Measurements from ENCODE around the gene ZNF248.

ZNF248 gene

GRCh38 chr10:37752334-37752875, 105.0 kb downstream of the ZNF248 start:
- TF ChIP-seq RARB (CRISPR knock-in tag; IDR thresholded peaks at IDR 0.05) (no peak), ISL1 (CRISPR knock-in tag; IDR thresholded peaks at IDR 0.05) (no peak), TCF4 (CRISPR knock-in tag; IDR thresholded peaks at IDR 0.05; ENCODE audit: borderline replicate concordance) (no peak), ZFP30 (CRISPR knock-in tag; IDR thresholded peaks at IDR 0.05) (no peak), CSRNP3 (CRISPR knock-in tag; IDR thresholded peaks at IDR 0.05) (no peak), POU6F1 (CRISPR knock-in tag; IDR thresholded peaks at IDR 0.05; ENCODE audit: borderline replicate concordance, low read depth) (no peak), PATZ1 (CRISPR knock-in tag; IDR thresholded peaks at IDR 0.05; ENCODE audit: borderline replicate concordance) (no peak), GLIS3 (CRISPR knock-in tag; IDR thresholded peaks at IDR 0.05) (no peak), BACH2 (CRISPR knock-in tag; IDR thresholded peaks at IDR 0.05; ENCODE audit: borderline replicate concordance) (no peak), ZC3H10 (CRISPR knock-in tag; IDR thresholded peaks at IDR 0.05) (no peak), CREB5 (CRISPR knock-in tag; IDR thresholded peaks at IDR 0.05; ENCODE audit: low read depth) (no peak), ZNF70 (CRISPR knock-in tag; IDR thresholded peaks at IDR 0.05) (no peak), ARNTL (CRISPR knock-in tag; IDR thresholded peaks at IDR 0.05; ENCODE audit: borderline replicate concordance, low read depth) (no peak), ESRRG (CRISPR knock-in tag; IDR thresholded peaks at IDR 0.05) (no peak), ZNF8 (CRISPR knock-in tag; IDR thresholded peaks at IDR 0.05) (no peak), ZFP3 (CRISPR knock-in tag; IDR thresholded peaks at IDR 0.05) (no peak)
- no peak for ATAC-seq

- no peak for ATAC-seq
- TF ChIP-seq BACH2 (CRISPR knock-in tag; IDR thresholded peaks at IDR 0.05; ENCODE audit: borderline replicate concordance) = no peak
- no peak for TF ChIP-seq OSR1 (CRISPR knock-in tag; IDR thresholded peaks at IDR 0.05)
- TF ChIP-seq PATZ1 (CRISPR knock-in tag; IDR thresholded peaks at IDR 0.05; ENCODE audit: borderline replicate concordance) = no peak
- no peak for TF ChIP-seq ZNF70 (CRISPR knock-in tag; IDR thresholded peaks at IDR 0.05)
Measured at GRCh38 chr10:37748170-37748569, 109.2 kb downstream of the ZNF248 start.

GRCh38 chr10:37747081-37747480, 110.3 kb downstream of the ZNF248 start:
- TF ChIP-seq CSDC2 (CRISPR knock-in tag; IDR thresholded peaks at IDR 0.05) = no peak
- TF ChIP-seq TOX (CRISPR knock-in tag; IDR thresholded peaks at IDR 0.05; ENCODE audit: borderline replicate concordance) = no peak
- no peak for TF ChIP-seq ZFP3 (CRISPR knock-in tag; IDR thresholded peaks at IDR 0.05)
- no peak for TF ChIP-seq ZNF565 (CRISPR knock-in tag; conservative IDR thresholded peaks at IDR 0.05; ENCODE audit: low read depth)
- no peak for TF ChIP-seq ESRRG (CRISPR knock-in tag; IDR thresholded peaks at IDR 0.05)
- TF ChIP-seq ARNTL (CRISPR knock-in tag; IDR thresholded peaks at IDR 0.05; ENCODE audit: borderline replicate concordance, low read depth) = no peak
- no peak for TF ChIP-seq PPARA (CRISPR knock-in tag; IDR thresholded peaks at IDR 0.05; ENCODE audit: borderline replicate concordance)
- TF ChIP-seq ZNF8 (CRISPR knock-in tag; IDR thresholded peaks at IDR 0.05) = no peak
- TF ChIP-seq ZC3H10 (CRISPR knock-in tag; IDR thresholded peaks at IDR 0.05) = no peak
- no peak for TF ChIP-seq OSR1 (CRISPR knock-in tag; IDR thresholded peaks at IDR 0.05)
- TF ChIP-seq TSHZ2 (CRISPR knock-in tag; IDR thresholded peaks at IDR 0.05) = no peak

More at GRCh38 chr10:37747081-37747480, 110.3 kb downstream of the ZNF248 start:
- no peak for ATAC-seq
